H9 (cell line): Measurements from ENCODE around the gene NRXN3. TPM values are rescaled to one million over a fixed set of nuclear protein-coding genes. Genes with fewer than 3 reads are reported as not detected.

Experiments
- DNase-seq: peaks from one replicate; pipeline ENCODE4 v3.0.0-alpha.2; 2017
- H2AFZ ChIP-seq: one replicate; pipeline ENCODE4 v1.6.1; 2013; ENCODE audit warnings: mild to moderate bottlenecking, low read length, control low read depth, moderate library complexity
- H2AK5ac ChIP-seq: 2 replicates; pipeline ENCODE4 v1.6.1; 2013; ENCODE audit warnings: low read length, control low read depth, mixed read lengths; ENCODE audit not compliant: insufficient read length
- H2BK120ac ChIP-seq: one replicate; pipeline ENCODE4 v1.6.1; 2013; ENCODE audit warnings: low read depth, mild to moderate bottlenecking, low read length, control low read depth, inconsistent platforms; ENCODE audit not compliant: poor library complexity, severe bottlenecking
- H2BK12ac ChIP-seq: 2 replicates; pipeline ENCODE4 v1.6.1; 2013; ENCODE audit warnings: low read length, control low read depth, mixed read lengths, low read depth; ENCODE audit not compliant: insufficient read length
- H2BK15ac ChIP-seq: 2 replicates; pipeline ENCODE4 v1.6.1; 2013; ENCODE audit warnings: low read depth, low read length, control low read depth
- H2BK20ac ChIP-seq: one replicate; pipeline ENCODE4 v1.6.1; 2013; ENCODE audit warnings: low read depth, mild to moderate bottlenecking, low read length, control low read depth, inconsistent platforms; ENCODE audit not compliant: poor library complexity, severe bottlenecking
- H2BK5ac ChIP-seq: 2 replicates; pipeline ENCODE4 v1.6.1; 2013; ENCODE audit warnings: low read length, control low read depth, mixed read lengths; ENCODE audit not compliant: insufficient read length
- H3K14ac ChIP-seq: 2 replicates; pipeline ENCODE4 v1.6.1; 2013; ENCODE audit warnings: low read length, control low read depth; ENCODE audit not compliant: insufficient read depth
- H3K18ac ChIP-seq: 2 replicates; pipeline ENCODE4 v1.6.1; 2013; ENCODE audit warnings: low read depth, mild to moderate bottlenecking, mixed read lengths, low read length, control low read depth; ENCODE audit not compliant: insufficient read length
- H3K23ac ChIP-seq: 2 replicates; pipeline ENCODE4 v1.6.1; 2013; ENCODE audit warnings: low read length, control low read depth, mixed read lengths, low read depth; ENCODE audit not compliant: insufficient read length
- H3K23me2 ChIP-seq: 2 replicates; pipeline ENCODE4 v1.6.1; 2013; ENCODE audit warnings: low read depth, mild to moderate bottlenecking, mixed read lengths, low read length, control low read depth; ENCODE audit not compliant: insufficient read length, poor library complexity, severe bottlenecking
- H3K27ac ChIP-seq: 2 replicates; pipeline ENCODE4 v1.5.1; 2013; ENCODE audit warnings: low read length, control low read depth, mixed read lengths, low read depth; ENCODE audit not compliant: insufficient read length
- H3K27me3 ChIP-seq: 2 replicates; pipeline ENCODE4 v1.6.1; 2013; ENCODE audit warnings: low read length, control low read depth, inconsistent platforms; ENCODE audit not compliant: insufficient read depth
- H3K4ac ChIP-seq: 2 replicates; pipeline ENCODE4 v1.6.1; 2013; ENCODE audit warnings: low read depth, mild to moderate bottlenecking, control low read depth, inconsistent platforms, low read length, moderate library complexity
- H3K4me1 ChIP-seq: 2 replicates; pipeline ENCODE4 v1.6.1; 2013; ENCODE audit warnings: low read length, control low read depth, inconsistent platforms; ENCODE audit not compliant: insufficient read depth
- H3K4me2 ChIP-seq: 2 replicates; pipeline ENCODE4 v1.6.1; 2013; ENCODE audit warnings: low read length, control low read depth, mixed read lengths; ENCODE audit not compliant: insufficient read length, insufficient read depth
- H3K56ac ChIP-seq: 2 replicates; pipeline ENCODE4 v1.6.1; 2013; ENCODE audit warnings: low read depth, mild to moderate bottlenecking, mixed read lengths, low read length, control low read depth; ENCODE audit not compliant: insufficient read length
- H3K79me1 ChIP-seq: 2 replicates; pipeline ENCODE4 v1.6.1; 2013; ENCODE audit warnings: low read depth, mild to moderate bottlenecking, moderate library complexity, low read length, control low read depth, inconsistent platforms; ENCODE audit not compliant: insufficient read depth, poor library complexity, severe bottlenecking
- H3K79me2 ChIP-seq: 2 replicates; pipeline ENCODE4 v1.6.1; 2013; ENCODE audit warnings: low read length, control low read depth, inconsistent platforms; ENCODE audit not compliant: insufficient read depth
- H3K9ac ChIP-seq: 2 replicates; pipeline ENCODE4 v1.6.1; 2013; ENCODE audit warnings: low read length, control low read depth, mixed read lengths; ENCODE audit not compliant: insufficient read length; ENCODE audit errors: extremely low read depth
- H3K9me3 ChIP-seq: one replicate; pipeline ENCODE4 v1.6.1; 2013; ENCODE audit warnings: low read depth, low read length, inconsistent platforms; ENCODE audit not compliant: control insufficient read depth
- H3T11ph ChIP-seq: one replicate; pipeline ENCODE4 v1.6.1; 2013; ENCODE audit warnings: mild to moderate bottlenecking, low read length, control low read depth, inconsistent platforms
- H4K20me1 ChIP-seq: one replicate; pipeline ENCODE4 v1.6.1; 2013; ENCODE audit not compliant: control insufficient read depth, insufficient read length, insufficient read depth
- H4K5ac ChIP-seq: 2 replicates; pipeline ENCODE4 v1.6.1; 2013; ENCODE audit warnings: low read depth, mild to moderate bottlenecking, mixed read lengths, low read length, control low read depth; ENCODE audit not compliant: insufficient read length
- H4K8ac ChIP-seq: replicated peaks from 2 replicates; pipeline ENCODE4 v1.6.1; 2013; ENCODE audit warnings: low read length, control low read depth, mixed read lengths, low read depth; ENCODE audit not compliant: insufficient read length
- H4K91ac ChIP-seq: 2 replicates; pipeline ENCODE4 v1.6.1; 2013; ENCODE audit warnings: low read depth, mild to moderate bottlenecking, moderate library complexity, mixed read lengths, low read length, control low read depth; ENCODE audit not compliant: insufficient read length
- H3K27ac Mint-ChIP-seq, 3 experiments: 2 replicates in 2 of 3; 3 replicates in 1 of 3; pipeline ENCODE4 v1.8.0; 2020 to 2021; ENCODE audit warnings: mixed read lengths in 3 of 3, mild to moderate bottlenecking in 1 of 3, moderate library complexity in 1 of 3
- H3K27me3 Mint-ChIP-seq: 2 replicates; pipeline ENCODE4 v1.8.0; 2021; ENCODE audit warnings: low read depth, mild to moderate bottlenecking, moderate library complexity, mixed read lengths
- H3K36me3 Mint-ChIP-seq, 3 experiments: 2 replicates in 2 of 3; 3 replicates in 1 of 3; pipeline ENCODE4 v1.8.0; 2020 to 2021; ENCODE audit warnings: low read depth in 3 of 3, mixed read lengths in 3 of 3; ENCODE audit not compliant: insufficient read depth in 1 of 3
- H3K4me1 Mint-ChIP-seq, 2 experiments: 2 replicates each; pipeline ENCODE4 v1.8.0; 2020; ENCODE audit warnings: mixed read lengths in 2 of 2
- H3K4me3 Mint-ChIP-seq, 2 experiments: 2 replicates in 1 of 2; 3 replicates in 1 of 2; pipeline ENCODE4 v1.8.0; 2020 to 2021; ENCODE audit warnings: mild to moderate bottlenecking in 2 of 2, mixed read lengths in 2 of 2, moderate library complexity in 1 of 2
- H3K9me3 Mint-ChIP-seq, 2 experiments: 2 replicates in 1 of 2; 3 replicates in 1 of 2; pipeline ENCODE4 v1.8.0; 2020; ENCODE audit warnings: mild to moderate bottlenecking in 2 of 2, mixed read lengths in 2 of 2, moderate library complexity in 1 of 2
- CTCF ChIP-seq: fragments of 200-600 bp; sonication (generic); conservative IDR thresholded peaks from 3 replicates; pipeline ENCODE4 v1.8.0; 2021; ENCODE audit warnings: antibody characterized with exemption, mild to moderate bottlenecking
- WGBS: extraction: QIAGEN DNeasy Blood & Tissue Kit; methylation state at CpG from one replicate; pipeline ENCODE4 v1.1.7; 2013; ENCODE audit warnings: missing lambda C conversion rate, low lambda C conversion rate, mixed read lengths; ENCODE audit not compliant: insufficient read length; ENCODE audit errors: extremely low coverage; 5-methylcytosine and 5-hydroxymethylcytosine counted together
- total RNA-seq: library from RNA; stranded (reverse); gene quantifications from 2 replicates; pipeline ENCODE4 v1.2.1, GENCODE V29; 2021

The NRXN3 gene
- total RNA-seq, 1 experiment from 2014 or later = 1.8 TPM

- Histone ChIP-seq H3K79me2 (no peaks in the 10 kb centered on the region), H3K23me2 (no peaks in the 10 kb centered on the region), H3T11ph (no peak overlapping the region), H3K18ac (no peak overlapping the region), H3K27me3 (no peaks in the 10 kb centered on the region), H2BK5ac (no peak overlapping the region), H4K20me1 (no peaks in the 10 kb centered on the region), H3K4me2 (no peak overlapping the region), H3K79me1 (no peaks in the 10 kb centered on the region), H3K9ac (no peak overlapping the region), H2AFZ (no peak overlapping the region), H2BK15ac (no peak overlapping the region), H3K27ac (no peak overlapping the region), H3K56ac (no peak overlapping the region), H3K14ac (no peak overlapping the region), H2BK20ac (no peak overlapping the region), H2AK5ac (no peak overlapping the region), H4K91ac (no peak overlapping the region), H2BK12ac (no peak overlapping the region), H3K4ac (no peak overlapping the region), H3K23ac (no peak overlapping the region), H3K9me3 (no peaks in the 10 kb centered on the region), H3K4me1 (no peaks in the 10 kb centered on the region), H2BK120ac (no peak overlapping the region), H4K5ac (no peak overlapping the region), H4K8ac (no peak overlapping the region)
- no peak for DNase-seq
- peaks cover 7 to 8% of the 10 kb centered on the region in 2 experiments; a peak in 3 of 4 replicates for H3K4me1 Mint-ChIP-seq
- H3K27me3 Mint-ChIP-seq = peaks cover 5% of the 10 kb centered on the region
- no peak overlapping the region for H3K4me3 Mint-ChIP-seq
- no CpG with 5 or more reads among the region's 8 CpGs for WGBS
- no peaks in the 10 kb centered on the region for H3K36me3 Mint-ChIP-seq
- H3K27ac Mint-ChIP-seq = no peak overlapping the region
- no peak for TF ChIP-seq CTCF
- H3K9me3 Mint-ChIP-seq = no peaks in the 10 kb centered on the region
Observed at GRCh38 chr14:79229383-79229909, 1059.3 kb downstream of the NRXN3 start.
